Measurements from ENCODE around the gene BHLHE23. TPM values are rescaled to one million over a fixed set of nuclear protein-coding genes. Genes with fewer than 3 reads are reported as not detected.

BHLHE23 gene
- total and polyA plus RNA-seq, 4 donors = not detected

DNA sequence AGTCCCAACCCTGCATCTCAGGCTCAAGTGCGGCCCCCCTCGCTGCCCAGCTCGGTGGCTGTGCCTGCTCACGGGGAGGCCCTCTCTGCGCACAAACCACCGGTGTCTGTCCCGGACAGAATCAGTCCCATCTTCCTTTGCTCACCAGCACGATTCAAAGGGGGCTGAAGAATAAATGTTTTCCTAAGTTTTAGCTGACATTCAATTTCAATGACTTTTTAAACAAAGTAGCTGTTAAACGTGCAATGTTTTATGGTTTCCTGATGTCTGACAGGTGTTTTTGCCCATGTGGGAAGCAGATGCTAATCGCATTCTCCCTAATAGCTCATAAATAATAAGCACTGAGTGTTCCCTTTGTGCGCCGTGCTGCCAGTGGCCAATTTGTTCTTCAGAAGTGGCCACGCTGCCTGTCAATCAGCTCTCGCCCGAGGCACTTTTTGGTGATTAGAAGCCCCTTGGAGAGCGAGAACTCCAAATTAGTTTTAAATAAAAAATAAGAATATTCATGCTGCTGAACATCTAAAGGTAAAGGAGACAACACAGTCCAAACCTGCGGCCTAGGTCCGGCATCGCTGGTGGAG, 26.3 kb downstream of the BHLHE23 start:
- ATAC-seq (ENCODE audit: insufficient read depth, low FRiP score) (no peak), DNase-seq (no peak)

DNA sequence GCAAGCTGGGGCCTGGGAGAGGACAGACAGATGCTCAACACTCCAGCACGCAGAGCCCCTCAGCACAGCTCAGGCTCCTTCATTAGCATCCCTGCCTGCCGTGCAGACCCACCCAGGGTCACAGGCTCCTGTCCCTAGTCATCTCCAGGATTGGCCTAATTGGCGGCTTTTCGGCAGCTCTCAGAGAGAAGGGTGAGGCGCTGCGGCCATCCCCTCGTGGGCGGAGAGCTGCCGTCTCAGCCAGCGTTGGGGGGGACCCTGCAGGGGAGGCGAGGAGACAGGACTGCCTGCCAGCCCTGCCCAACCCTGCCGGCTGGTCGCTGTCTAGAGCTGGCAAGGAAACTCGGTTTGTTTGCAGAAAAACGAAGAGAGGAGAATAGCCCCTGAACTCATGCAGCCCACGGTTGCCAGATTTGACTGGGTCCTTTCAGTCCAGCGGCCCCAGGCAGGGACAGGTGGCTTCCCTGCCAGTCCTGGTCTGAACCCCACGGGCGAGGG, 26.8 kb downstream of the BHLHE23 start:
- no peaks in the 10 kb centered on the region for H3K36me3 ChIP-seq (ENCODE audit: control insufficient read depth in 4 of 4, insufficient read depth in 4 of 4, low read length in 4 of 4)

More for the DNA sequence above, 26.3 kb downstream of the BHLHE23 start:
- Histone ChIP-seq H3K9me3 (ENCODE audit: control insufficient read depth in 4 of 4, insufficient read depth in 3 of 4, low read length in 3 of 4) (peaks cover 0 to 2% (median 0%) of the 10 kb centered on the region in 4 donors), H3K4me3 (no peak overlapping the region), H3K27ac (ENCODE audit: low read depth in 1 of 2, low read length in 1 of 2) (no peak overlapping the region), H3K9ac (ENCODE audit: insufficient read depth in 1 of 2, low read length in 2 of 2) (no peak overlapping the region), H3K4me1 (ENCODE audit: control insufficient read depth in 5 of 5, insufficient read depth in 5 of 5, low read length in 5 of 5) (no peaks in the 10 kb centered on the region), H3K27me3 (ENCODE audit: control insufficient read depth in 3 of 3, insufficient read depth in 3 of 3, low read length in 2 of 3) (peaks cover 0 to 39% (median 23%) of the 10 kb centered on the region in 3 donors), H3K36me3 (ENCODE audit: control insufficient read depth in 4 of 4, insufficient read depth in 4 of 4, low read length in 4 of 4) (no peaks in the 10 kb centered on the region)
- TF ChIP-seq, protein P1, sequence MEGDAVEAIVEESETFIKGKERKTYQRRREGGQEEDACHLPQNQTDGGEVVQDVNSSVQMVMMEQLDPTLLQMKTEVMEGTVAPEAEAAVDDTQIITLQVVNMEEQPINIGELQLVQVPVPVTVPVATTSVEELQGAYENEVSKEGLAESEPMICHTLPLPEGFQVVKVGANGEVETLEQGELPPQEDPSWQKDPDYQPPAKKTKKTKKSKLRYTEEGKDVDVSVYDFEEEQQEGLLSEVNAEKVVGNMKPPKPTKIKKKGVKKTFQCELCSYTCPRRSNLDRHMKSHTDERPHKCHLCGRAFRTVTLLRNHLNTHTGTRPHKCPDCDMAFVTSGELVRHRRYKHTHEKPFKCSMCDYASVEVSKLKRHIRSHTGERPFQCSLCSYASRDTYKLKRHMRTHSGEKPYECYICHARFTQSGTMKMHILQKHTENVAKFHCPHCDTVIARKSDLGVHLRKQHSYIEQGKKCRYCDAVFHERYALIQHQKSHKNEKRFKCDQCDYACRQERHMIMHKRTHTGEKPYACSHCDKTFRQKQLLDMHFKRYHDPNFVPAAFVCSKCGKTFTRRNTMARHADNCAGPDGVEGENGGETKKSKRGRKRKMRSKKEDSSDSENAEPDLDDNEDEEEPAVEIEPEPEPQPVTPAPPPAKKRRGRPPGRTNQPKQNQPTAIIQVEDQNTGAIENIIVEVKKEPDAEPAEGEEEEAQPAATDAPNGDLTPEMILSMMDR (IDR thresholded peaks at IDR 0.05; ENCODE audit: control extremely low read depth, extremely low read depth) = no peak
- 22 to 32% methylated on average over 19 of the region's 19 CpGs for WGBS, 2 donors

DNA sequence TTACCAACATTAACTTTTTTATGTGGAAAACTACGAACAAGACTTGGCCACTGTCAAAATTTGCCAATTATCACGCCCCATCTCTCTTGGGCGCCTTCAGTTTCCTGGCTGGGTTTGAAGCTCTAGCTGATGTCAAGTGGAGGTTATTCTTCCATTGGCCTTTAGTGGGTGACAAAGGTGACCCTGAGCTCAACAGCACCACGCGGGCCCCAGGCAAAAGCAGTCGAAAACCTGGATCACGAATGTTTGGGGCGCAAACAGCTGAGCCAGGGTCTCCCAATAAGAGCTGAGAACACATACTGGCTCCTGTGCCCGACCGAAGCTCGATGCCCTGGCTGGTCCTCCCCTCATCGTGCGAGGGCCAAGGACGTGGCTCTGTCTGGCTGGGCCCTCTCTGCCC, 27.5 kb downstream of the BHLHE23 start:
- Histone ChIP-seq H3K27ac (ENCODE audit: low read depth in 1 of 2, low read length in 1 of 2) (no peak overlapping the region), H3K4me3 (no peak overlapping the region), H3K36me3 (ENCODE audit: control insufficient read depth in 4 of 4, insufficient read depth in 4 of 4, low read length in 4 of 4) (no peaks in the 10 kb centered on the region), H3K9ac (ENCODE audit: insufficient read depth in 1 of 2, low read length in 2 of 2) (no peak overlapping the region), H3K9me3 (ENCODE audit: control insufficient read depth in 4 of 4, insufficient read depth in 3 of 4, low read length in 3 of 4) (peaks cover 0 to 2% (median 0%) of the 10 kb centered on the region in 4 donors), H3K4me1 (ENCODE audit: control insufficient read depth in 5 of 5, insufficient read depth in 5 of 5, low read length in 5 of 5) (no peaks in the 10 kb centered on the region), H3K27me3 (ENCODE audit: control insufficient read depth in 3 of 3, insufficient read depth in 3 of 3, low read length in 2 of 3) (peaks cover 0 to 49% (median 33%) of the 10 kb centered on the region in 3 donors)
- TF ChIP-seq, protein P1 (IDR thresholded peaks at IDR 0.05; ENCODE audit: control extremely low read depth, extremely low read depth) = no peak
- WGBS, 2 donors = 68 to 75% methylated on average over 14 of the region's 14 CpGs
- ATAC-seq (ENCODE audit: insufficient read depth, low FRiP score) (no peak), DNase-seq (no peak)

More for the DNA sequence above, 26.8 kb downstream of the BHLHE23 start:
- no peak overlapping the region for H3K27ac ChIP-seq (ENCODE audit: low read depth in 1 of 2, low read length in 1 of 2)
- no peak overlapping the region for H3K9ac ChIP-seq (ENCODE audit: insufficient read depth in 1 of 2, low read length in 2 of 2)
- H3K4me3 ChIP-seq = no peak overlapping the region
- H3K27me3 ChIP-seq (ENCODE audit: control insufficient read depth in 3 of 3, insufficient read depth in 3 of 3, low read length in 2 of 3) = peaks cover 0 to 42% (median 27%) of the 10 kb centered on the region in 3 donors
- WGBS, 2 donors = 14 to 15% methylated on average over 19 of the region's 19 CpGs
- no peak for ATAC-seq (ENCODE audit: insufficient read depth, low FRiP score)
- H3K4me1 ChIP-seq (ENCODE audit: control insufficient read depth in 5 of 5, insufficient read depth in 5 of 5, low read length in 5 of 5) = no peaks in the 10 kb centered on the region
- DNase-seq = peak in 2 of 3 donors; percentile 8 to 19
- TF ChIP-seq, protein P1 (IDR thresholded peaks at IDR 0.05; ENCODE audit: control extremely low read depth, extremely low read depth) = no peak
- peaks cover 0 to 2% (median 0%) of the 10 kb centered on the region in 4 donors for H3K9me3 ChIP-seq (ENCODE audit: control insufficient read depth in 4 of 4, insufficient read depth in 3 of 4, low read length in 3 of 4)
